IMR-90 (cell line): ENCODE measurements around the gene LMBRD2. TPM values are rescaled to one million over a fixed set of nuclear protein-coding genes. Genes with fewer than 3 reads are reported as not detected.

Source experiments
- ATAC-seq: fragments of 200-7000 bp; cut with Tn5 transposase; 2 replicates; pipeline ENCODE4 v1.9.1; 2020; ENCODE audit warnings: low read depth, mild to moderate bottlenecking, moderate library complexity
- BruUV-seq: library from RNA; stranded (reverse); fragments of 400-500 nt; replicated peaks from 2 replicates; lab custom pipeline; 2021; lab: Mats Ljungman, UMichigan
- CTCF ChIA-PET: fragments of 300-600 bp; formaldehyde crosslinking; extraction: SDS; loops from one replicate; lab custom pipeline; 2021; ENCODE audit warnings: antibody characterized with exemption; lab: Yijun Ruan, JAX
- POLR2A ChIA-PET: fragments of 300-600 bp; sonication (Branson Sonifier 250); formaldehyde crosslinking; loops from one replicate; lab custom pipeline; 2022; ENCODE audit warnings: antibody characterized with exemption; ENCODE audit not compliant: unreplicated experiment; lab: Charles Lee
- DNase-seq: peaks from one replicate; pipeline ENCODE4 v3.0.0; 2013
- H2AFZ ChIP-seq: replicated peaks from 2 replicates; pipeline ENCODE3; 2013; ENCODE audit warnings: low read length, mild to moderate bottlenecking; ENCODE audit not compliant: poor library complexity
- H2AK5ac ChIP-seq: 2 replicates; pipeline ENCODE4 v1.6.1; 2013; ENCODE audit warnings: low read depth, low read length, inconsistent platforms
- H2AK9ac ChIP-seq: replicated peaks from 2 replicates; pipeline ENCODE3; 2013; ENCODE audit warnings: mild to moderate bottlenecking, low read depth, low read length, moderate library complexity; ENCODE audit not compliant: poor library complexity
- H2BK120ac ChIP-seq: 2 replicates; pipeline ENCODE4 v1.6.1; 2013; ENCODE audit warnings: low read depth, low read length, inconsistent platforms
- H2BK15ac ChIP-seq: 3 replicates; pipeline ENCODE4 v1.6.1; 2013; ENCODE audit warnings: low read depth, low read length, inconsistent platforms
- H2BK20ac ChIP-seq: 2 replicates; pipeline ENCODE4 v1.6.1; 2013; ENCODE audit warnings: low read depth, mild to moderate bottlenecking, inconsistent platforms, low read length, moderate library complexity
- H2BK5ac ChIP-seq: 2 replicates; pipeline ENCODE4 v1.6.1; 2013; ENCODE audit warnings: mild to moderate bottlenecking, low read depth, low read length, inconsistent platforms; ENCODE audit not compliant: poor library complexity, severe bottlenecking
- H3K14ac ChIP-seq: replicated peaks from 2 replicates; pipeline ENCODE4 v1.6.1; 2013; ENCODE audit warnings: low read depth, low read length, inconsistent platforms
- H3K18ac ChIP-seq: 2 replicates; pipeline ENCODE4 v1.6.1; 2013; ENCODE audit warnings: low read depth, low read length, control low read depth
- H3K23ac ChIP-seq: 2 replicates; pipeline ENCODE4 v1.6.1; 2013; ENCODE audit warnings: low read depth, low read length, inconsistent platforms
- H3K27ac ChIP-seq: 2 replicates; pipeline ENCODE4 v1.5.1; 2013; ENCODE audit warnings: mild to moderate bottlenecking, control low read depth, low read length; ENCODE audit not compliant: insufficient read depth
- H3K27me3 ChIP-seq: 2 replicates; pipeline ENCODE4 v1.6.1; 2013; ENCODE audit warnings: low read length; ENCODE audit not compliant: control insufficient read depth, insufficient read depth
- H3K36me3 ChIP-seq: 2 replicates; pipeline ENCODE4 v1.6.1; 2013; ENCODE audit warnings: low read length, mixed read lengths; ENCODE audit not compliant: control insufficient read depth, insufficient read depth
- H3K4ac ChIP-seq: 2 replicates; pipeline ENCODE4 v1.6.1; 2013; ENCODE audit warnings: low read depth, low read length, inconsistent platforms
- H3K4me1 ChIP-seq: 2 replicates; pipeline ENCODE4 v1.6.1; 2013; ENCODE audit warnings: low read length, mixed read lengths; ENCODE audit not compliant: control insufficient read depth, insufficient read depth
- H3K4me2 ChIP-seq: 2 replicates; pipeline ENCODE4 v1.6.1; 2013; ENCODE audit warnings: low read depth, mild to moderate bottlenecking, control low read depth, low read length, moderate library complexity
- H3K4me3 ChIP-seq: 2 replicates; pipeline ENCODE4 v1.5.1; 2013; ENCODE audit warnings: low read depth, mild to moderate bottlenecking, control low read depth, low read length, moderate library complexity; ENCODE audit not compliant: insufficient read depth
- H3K56ac ChIP-seq: 2 replicates; pipeline ENCODE4 v1.6.1; 2013; ENCODE audit warnings: low read length, inconsistent platforms; ENCODE audit not compliant: insufficient read depth; ENCODE audit errors: extremely low read depth
- H3K79me1 ChIP-seq, 2 experiments: 2 replicates each; pipeline ENCODE4 v1.6.1; 2013; ENCODE audit warnings: low read length in 2 of 2, inconsistent platforms in 1 of 2, low read depth in 1 of 2
- H3K9ac ChIP-seq: 2 replicates; pipeline ENCODE4 v1.6.1; 2013; ENCODE audit warnings: low read depth, low read length, control low read depth
- H3K9me1 ChIP-seq: 2 replicates; pipeline ENCODE4 v1.6.1; 2013; ENCODE audit warnings: low read length, inconsistent platforms; ENCODE audit not compliant: insufficient read depth
- H3K9me3 ChIP-seq: 2 replicates; pipeline ENCODE4 v1.6.1; 2013; ENCODE audit warnings: low read length; ENCODE audit not compliant: control insufficient read depth, insufficient read depth
- H4K20me1 ChIP-seq: 2 replicates; pipeline ENCODE4 v1.6.1; 2013; ENCODE audit warnings: low read length, inconsistent platforms; ENCODE audit not compliant: insufficient read depth
- H4K5ac ChIP-seq: 2 replicates; pipeline ENCODE4 v1.6.1; 2013; ENCODE audit warnings: mild to moderate bottlenecking, low read depth, low read length, control low read depth
- H4K8ac ChIP-seq, 2 experiments: 2 replicates each; pipeline ENCODE4 v1.6.1; 2013; ENCODE audit warnings: low read depth in 2 of 2, low read length in 2 of 2, control low read depth in 1 of 2, inconsistent platforms in 1 of 2
- H4K91ac ChIP-seq: 2 replicates; pipeline ENCODE4 v1.6.1; 2013; ENCODE audit warnings: low read depth, low read length, inconsistent platforms; ENCODE audit not compliant: insufficient read depth
- BHLHE40 ChIP-seq: fragments of 150-350 bp; IDR thresholded peaks from 2 replicates; pipeline ENCODE4 v1.6.1; 2016; ENCODE audit warnings: mild to moderate bottlenecking, low read depth, low read length
- CHD1 ChIP-seq: IDR thresholded peaks from 2 replicates; pipeline ENCODE4 v1.6.1; 2012; ENCODE audit warnings: low read depth, low read length, improper control_type of control experiment
- ELK1 ChIP-seq: fragments of 150-350 bp; IDR thresholded peaks from 2 replicates; pipeline ENCODE4 v1.6.1; 2016; ENCODE audit warnings: low read depth, mild to moderate bottlenecking, low read length, moderate library complexity, borderline replicate concordance
- FOS ChIP-seq: fragments of 150-350 bp; IDR thresholded peaks from 2 replicates; pipeline ENCODE4 v1.6.1; 2016; ENCODE audit warnings: low read depth, low read length
- MAZ ChIP-seq: IDR thresholded peaks from 2 replicates; pipeline ENCODE4 v1.6.1; 2012; ENCODE audit warnings: low read depth, mild to moderate bottlenecking, low read length, improper control_type of control experiment, moderate library complexity, borderline replicate concordance
- MXI1 ChIP-seq: IDR thresholded peaks from 2 replicates; pipeline ENCODE4 v1.6.1; 2012; ENCODE audit warnings: low read depth, mild to moderate bottlenecking, low read length, moderate library complexity, borderline replicate concordance
- NFE2L2 ChIP-seq: fragments of 150-350 bp; IDR thresholded peaks from 2 replicates; pipeline ENCODE4 v1.6.1; 2016; ENCODE audit warnings: low read depth, mild to moderate bottlenecking, low read length
- POLR2A ChIP-seq: IDR thresholded peaks from 2 replicates; pipeline ENCODE4 v1.6.1; 2012; ENCODE audit warnings: mild to moderate bottlenecking, low read depth, low read length
- RAD21 ChIP-seq: IDR thresholded peaks from 2 replicates; pipeline ENCODE4 v1.6.1; 2012; ENCODE audit warnings: low read length, improper control_type of control experiment
- RCOR1 ChIP-seq: IDR thresholded peaks from 2 replicates; pipeline ENCODE4 v1.6.1; 2012; ENCODE audit warnings: mild to moderate bottlenecking, low read length, improper control_type of control experiment; ENCODE audit not compliant: insufficient replicate concordance
- WGBS, 2 experiments: methylation state at CpG; one replicate each; pipeline versions ENCODE4 v1.1.5 to v1.1.7; 2013; ENCODE audit warnings: missing lambda C conversion rate in 2 of 2; ENCODE audit not compliant: insufficient read length in 1 of 2; ENCODE audit errors: extremely low coverage in 2 of 2; 5-methylcytosine and 5-hydroxymethylcytosine counted together
- dilution Hi-C: fragments of 300-500 bp; cut with HindIII; formaldehyde crosslinking; loops from one replicate; pipeline ENCODE4 v1.14.3; 2018; ENCODE audit warnings: low sequenced_read_pairs; ENCODE audit not compliant: unreplicated experiment
- in situ Hi-C: fragments of 300-500 bp; cut with MboI; formaldehyde crosslinking; loops from 3 replicates; pipeline ENCODE4 v1.14.3; 2019; ENCODE audit warnings: low sequenced_read_pairs, inconsistent platforms, mixed read lengths
- intact Hi-C: fragments of 100-400 bp; cut with micrococcal nuclease; formaldehyde crosslinking; loops from 2 replicates; pipeline ENCODE4 v1.10.0; 2022
- polyA plus RNA-seq, 3 experiments: library from polyadenylated mRNA; depleted of rRNA; stranded (reverse); fragments of >200 nt; gene quantifications; 2 replicates each; pipeline ENCODE4 v1.2.3, GENCODE V29; 2012; ENCODE audit warnings: low replicate concordance in 1 of 3
- total RNA-seq: library from RNA; depleted of rRNA; stranded (reverse); fragments of >200 nt; gene quantifications from 2 replicates; pipeline ENCODE4 v1.2.3, GENCODE V29; 2012
- TF ChIP-seq, protein P1 (sequence below): conservative IDR thresholded peaks from 2 replicates; pipeline ENCODE4 v1.5.1; 2012; ENCODE audit warnings: mild to moderate bottlenecking, low read depth, low read length, improper control_type of control experiment

The LMBRD2 gene
- total and polyA plus RNA-seq, 2 of the 4 experiments (the other 2 are of a cell fraction) = 1.8 to 5.2 TPM

- Histone ChIP-seq H4K20me1 (no peaks in the 10 kb centered on the region), H2BK5ac (no peak overlapping the region), H3K9me1 (no peaks in the 10 kb centered on the region), H3K4me2 (no peak overlapping the region; the same call in 1 of the 2 replicates), H3K23ac (no peak overlapping the region), H3K4me1 (no peaks in the 10 kb centered on the region), H3K14ac (no peak overlapping the region), H3K27ac (no peak overlapping the region), H4K5ac (no peak overlapping the region), H2BK20ac (no peak overlapping the region), H3K18ac (no peak overlapping the region), H4K8ac (no peak overlapping the region), H3K4ac (no peak overlapping the region), H3K56ac (no peak overlapping the region), H3K36me3 (no peaks in the 10 kb centered on the region), H2AK9ac (no peak overlapping the region), H4K91ac (no peak overlapping the region), H2BK15ac (no peak overlapping the region), H2AFZ (no peak overlapping the region), H2AK5ac (no peak overlapping the region), H2BK120ac (no peak overlapping the region), H3K9ac (no peak overlapping the region), H3K79me1 (no peaks in the 10 kb centered on the region), H3K9me3 (no peaks in the 10 kb centered on the region), H3K27me3 (peaks cover 17% of the 10 kb centered on the region), H3K4me3 (peak overlapping the region; percentile 4; the same call in 1 of the 2 replicates)
- in situ Hi-C loops (no loop called here), dilution Hi-C loops (no loop called here), intact Hi-C loops (loop anchor here (10.0 kb wide), 1 partner anchor 624 kb away; no protein-coding TSS in a partner anchor)
- ATAC-seq (no peak), DNase-seq (no peak)
- 67% methylated on average over 4 of the region's 9 CpGs; no CpG with 5 or more reads in 1 of the 2 experiments for WGBS, 2 experiments
- TF ChIP-seq NFE2L2 (no peak), CHD1 (no peak), MAZ (no peak), MXI1 (no peak), RAD21 (no peak), FOS (no peak), BHLHE40 (no peak), POLR2A (no peak), ELK1 (no peak), RCOR1 (no peak)
- TF ChIP-seq, protein P1, sequence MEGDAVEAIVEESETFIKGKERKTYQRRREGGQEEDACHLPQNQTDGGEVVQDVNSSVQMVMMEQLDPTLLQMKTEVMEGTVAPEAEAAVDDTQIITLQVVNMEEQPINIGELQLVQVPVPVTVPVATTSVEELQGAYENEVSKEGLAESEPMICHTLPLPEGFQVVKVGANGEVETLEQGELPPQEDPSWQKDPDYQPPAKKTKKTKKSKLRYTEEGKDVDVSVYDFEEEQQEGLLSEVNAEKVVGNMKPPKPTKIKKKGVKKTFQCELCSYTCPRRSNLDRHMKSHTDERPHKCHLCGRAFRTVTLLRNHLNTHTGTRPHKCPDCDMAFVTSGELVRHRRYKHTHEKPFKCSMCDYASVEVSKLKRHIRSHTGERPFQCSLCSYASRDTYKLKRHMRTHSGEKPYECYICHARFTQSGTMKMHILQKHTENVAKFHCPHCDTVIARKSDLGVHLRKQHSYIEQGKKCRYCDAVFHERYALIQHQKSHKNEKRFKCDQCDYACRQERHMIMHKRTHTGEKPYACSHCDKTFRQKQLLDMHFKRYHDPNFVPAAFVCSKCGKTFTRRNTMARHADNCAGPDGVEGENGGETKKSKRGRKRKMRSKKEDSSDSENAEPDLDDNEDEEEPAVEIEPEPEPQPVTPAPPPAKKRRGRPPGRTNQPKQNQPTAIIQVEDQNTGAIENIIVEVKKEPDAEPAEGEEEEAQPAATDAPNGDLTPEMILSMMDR = no peak
- POLR2A ChIA-PET = no interaction called here
- CTCF ChIA-PET = no interaction called here
- no TSS peak for BruUV-seq
These were observed 80.8 kb downstream of the LMBRD2 start for GRCh38 chr5:36070687-36071571.
